ENCODE data around the gene NOTCH1.

Gene NOTCH1

GRCh38 chr9:136455043-136456002 lies 90.5 kb downstream of the NOTCH1 start:
- H3K27ac ChIP-seq (replicated peaks), result no peak overlapping the region
- H3K4me3 ChIP-seq (replicated peaks; ENCODE audit: insufficient read depth, low read length), result no peak overlapping the region
- TF ChIP-seq POLR2AphosphoS5 (IDR thresholded peaks at IDR 0.05; ENCODE audit: low read depth), result no peak
- no peaks in the 10 kb centered on the region for H3K27me3 ChIP-seq (ENCODE audit: insufficient read depth, poor library complexity, severe bottlenecking)
- DNase-seq (ENCODE audit: low read depth in 1 of 2, low spot score in 1 of 2), result no peak

DNA sequence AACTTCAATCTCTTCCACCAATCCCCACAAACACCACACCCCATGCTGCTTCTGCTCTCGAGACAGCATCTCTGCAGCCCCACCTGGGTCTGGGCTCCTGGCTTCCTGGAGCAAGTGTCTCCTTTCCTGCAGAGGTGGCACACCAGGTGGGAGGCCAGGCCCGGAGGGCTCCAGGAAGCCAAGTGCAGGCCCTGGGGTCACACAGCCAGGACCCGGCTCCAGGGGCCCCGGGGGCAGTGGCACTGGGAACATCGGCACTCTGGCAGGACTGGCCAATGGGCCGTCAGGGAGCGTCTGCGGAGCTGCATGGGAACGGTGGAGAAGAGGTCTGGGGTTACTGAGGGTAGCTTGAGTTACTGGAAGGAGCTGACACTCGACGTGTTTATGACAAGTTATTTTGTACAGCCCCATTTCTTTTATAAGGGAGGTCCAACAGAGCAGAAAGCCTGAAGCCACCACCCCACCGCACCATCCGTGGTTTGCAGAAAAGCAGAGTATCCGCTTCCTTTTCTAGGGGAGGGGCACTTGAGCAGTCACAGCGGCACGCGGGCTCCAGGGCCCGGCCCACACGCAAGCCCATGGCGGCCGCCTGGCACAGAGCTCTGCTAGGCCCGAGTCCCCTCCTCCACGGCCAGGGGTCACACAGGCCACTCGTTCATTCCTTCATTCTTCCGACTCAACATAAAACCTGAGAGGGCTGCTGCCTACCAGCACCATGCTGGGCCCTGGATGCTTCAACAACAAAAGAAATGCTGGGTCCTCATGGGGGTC lies 91.6 kb downstream of the NOTCH1 start:
- TF ChIP-seq REST (IDR thresholded peaks at IDR 0.05; ENCODE audit: insufficient replicate concordance, low read depth), result no peak
- TF ChIP-seq POLR2AphosphoS5 (IDR thresholded peaks at IDR 0.05; ENCODE audit: low read depth), result no peak
- no peak for TF ChIP-seq SPI1 (IDR thresholded peaks at IDR 0.05; ENCODE audit: borderline replicate concordance, low read depth)
- TF ChIP-seq, protein P1, sequence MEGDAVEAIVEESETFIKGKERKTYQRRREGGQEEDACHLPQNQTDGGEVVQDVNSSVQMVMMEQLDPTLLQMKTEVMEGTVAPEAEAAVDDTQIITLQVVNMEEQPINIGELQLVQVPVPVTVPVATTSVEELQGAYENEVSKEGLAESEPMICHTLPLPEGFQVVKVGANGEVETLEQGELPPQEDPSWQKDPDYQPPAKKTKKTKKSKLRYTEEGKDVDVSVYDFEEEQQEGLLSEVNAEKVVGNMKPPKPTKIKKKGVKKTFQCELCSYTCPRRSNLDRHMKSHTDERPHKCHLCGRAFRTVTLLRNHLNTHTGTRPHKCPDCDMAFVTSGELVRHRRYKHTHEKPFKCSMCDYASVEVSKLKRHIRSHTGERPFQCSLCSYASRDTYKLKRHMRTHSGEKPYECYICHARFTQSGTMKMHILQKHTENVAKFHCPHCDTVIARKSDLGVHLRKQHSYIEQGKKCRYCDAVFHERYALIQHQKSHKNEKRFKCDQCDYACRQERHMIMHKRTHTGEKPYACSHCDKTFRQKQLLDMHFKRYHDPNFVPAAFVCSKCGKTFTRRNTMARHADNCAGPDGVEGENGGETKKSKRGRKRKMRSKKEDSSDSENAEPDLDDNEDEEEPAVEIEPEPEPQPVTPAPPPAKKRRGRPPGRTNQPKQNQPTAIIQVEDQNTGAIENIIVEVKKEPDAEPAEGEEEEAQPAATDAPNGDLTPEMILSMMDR (IDR thresholded peaks at IDR 0.05; ENCODE audit: insufficient read depth, low read length), result no peak
- no peak for TF ChIP-seq GABPA (IDR thresholded peaks at IDR 0.05; ENCODE audit: low read depth)
- no peaks in the 10 kb centered on the region for H3K27me3 ChIP-seq (ENCODE audit: insufficient read depth, poor library complexity, severe bottlenecking)
- H3K4me3 ChIP-seq (replicated peaks; ENCODE audit: insufficient read depth, low read length), result no peak overlapping the region
- H3K27ac ChIP-seq (replicated peaks), result no peak overlapping the region
- DNase-seq (ENCODE audit: low read depth in 1 of 2, low spot score in 1 of 2), result no peak

DNA sequence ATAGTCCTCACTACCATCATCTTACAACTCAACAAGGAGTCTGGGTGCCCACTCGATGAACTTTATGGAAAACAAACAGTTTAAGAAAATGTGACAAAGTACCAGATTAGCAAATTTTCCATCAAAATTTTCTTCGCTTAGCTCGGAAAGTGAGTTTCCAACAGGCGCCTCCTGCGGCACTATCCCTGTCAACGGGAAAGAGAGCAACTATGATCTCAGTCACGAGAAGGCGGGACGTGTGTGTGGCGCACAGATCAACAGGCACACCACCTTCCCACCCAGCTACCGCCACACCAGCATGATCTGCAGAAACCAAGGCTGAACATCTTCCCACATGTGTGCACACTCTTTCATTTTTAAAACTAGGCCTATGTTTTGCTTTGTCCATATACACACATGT lies 92.5 kb downstream of the NOTCH1 start:
- Histone ChIP-seq H3K4me3 (replicated peaks; ENCODE audit: insufficient read depth, low read length) (no peak overlapping the region), H3K27me3 (ENCODE audit: insufficient read depth, poor library complexity, severe bottlenecking) (no peaks in the 10 kb centered on the region), H3K27ac (replicated peaks) (no peak overlapping the region)
- DNase-seq (ENCODE audit: low read depth in 1 of 2, low spot score in 1 of 2), result no peak
- TF ChIP-seq POLR2AphosphoS5 (IDR thresholded peaks at IDR 0.05; ENCODE audit: low read depth) (no peak), SPI1 (IDR thresholded peaks at IDR 0.05; ENCODE audit: borderline replicate concordance, low read depth) (no peak), REST (IDR thresholded peaks at IDR 0.05; ENCODE audit: insufficient replicate concordance, low read depth) (no peak), GABPA (IDR thresholded peaks at IDR 0.05; ENCODE audit: low read depth) (no peak)
- TF ChIP-seq, protein P1 (IDR thresholded peaks at IDR 0.05; ENCODE audit: insufficient read depth, low read length), result no peak

- H3K27ac ChIP-seq (replicated peaks), result no peak overlapping the region
- H3K27me3 ChIP-seq (ENCODE audit: insufficient read depth, poor library complexity, severe bottlenecking), result no peaks in the 10 kb centered on the region
- H3K4me3 ChIP-seq (replicated peaks; ENCODE audit: insufficient read depth, low read length), result no peak overlapping the region
- DNase-seq (ENCODE audit: low read depth in 1 of 2, low spot score in 1 of 2), result no peak
- TF ChIP-seq REST (IDR thresholded peaks at IDR 0.05; ENCODE audit: insufficient replicate concordance, low read depth), result no peak
- no peak for TF ChIP-seq SPI1 (IDR thresholded peaks at IDR 0.05; ENCODE audit: borderline replicate concordance, low read depth)
- TF ChIP-seq, protein P1 (IDR thresholded peaks at IDR 0.05; ENCODE audit: insufficient read depth, low read length), result no peak
- TF ChIP-seq GABPA (IDR thresholded peaks at IDR 0.05; ENCODE audit: low read depth), result no peak
- TF ChIP-seq POLR2AphosphoS5 (IDR thresholded peaks at IDR 0.05; ENCODE audit: low read depth), result no peak
These were observed 94.5 kb downstream of the NOTCH1 start for GRCh38 chr9:136451221-136451877.

Measured in HL-60 (cell line).